Kidney epithelial cell (primary cell): ENCODE data around the gene STARD4. TPM values are rescaled to one million over a fixed set of nuclear protein-coding genes. Genes with fewer than 3 reads are reported as not detected.

ENCODE experiments used
- DNase-seq: peaks from one replicate; pipeline ENCODE4 v3.0.0-alpha.2; 2010; ENCODE audit warnings: low read depth
- H3K27me3 ChIP-seq: 2 replicates; pipeline ENCODE4 v1.6.0; 2011; ENCODE audit warnings: low read length; ENCODE audit not compliant: control insufficient read depth, insufficient read depth
- H3K36me3 ChIP-seq: 2 replicates; pipeline ENCODE4 v1.5.1; 2011; ENCODE audit warnings: low read length; ENCODE audit not compliant: control insufficient read depth, insufficient read depth
- H3K4me3 ChIP-seq: 2 replicates; pipeline ENCODE4 v1.5.1; 2011; ENCODE audit warnings: low read depth, mild to moderate bottlenecking, control low read depth, low read length
- CTCF ChIP-seq: IDR thresholded peaks from 2 replicates; pipeline ENCODE4 v1.5.1; 2011; ENCODE audit warnings: mild to moderate bottlenecking, moderate library complexity, low read length, control low read depth, inconsistent platforms; ENCODE audit not compliant: insufficient read depth, poor library complexity, severe bottlenecking
- total RNA-seq: library from RNA; depleted of rRNA; stranded (reverse); fragments of >200 nt; gene quantifications from 2 replicates; pipeline ENCODE4 v1.2.3, GENCODE V29; 2015

Gene STARD4
- total RNA-seq, 1 donor from 2014 or later: 56.1 TPM

- Histone ChIP-seq H3K4me3 (no peak overlapping the region), H3K27me3 (no peaks in the 10 kb centered on the region), H3K36me3 (no peaks in the 10 kb centered on the region)
- DNase-seq: no peak
- TF ChIP-seq CTCF: no peak
These were observed 58.6 kb downstream of the STARD4 start for GRCh38 chr5:111453747-111454146.

GRCh38 chr5:111453295-111453694 is 59.0 kb downstream of the STARD4 start:
- Histone ChIP-seq H3K4me3 (no peak overlapping the region), H3K27me3 (no peaks in the 10 kb centered on the region), H3K36me3 (no peaks in the 10 kb centered on the region)
- no peak for TF ChIP-seq CTCF
- DNase-seq: no peak

GRCh38 chr5:111447822-111448221 is 64.5 kb downstream of the STARD4 start:
- H3K36me3 ChIP-seq: no peaks in the 10 kb centered on the region
- H3K27me3 ChIP-seq: no peaks in the 10 kb centered on the region
- no peak overlapping the region for H3K4me3 ChIP-seq
- no peak for DNase-seq
- TF ChIP-seq CTCF: no peak

- no peak for TF ChIP-seq CTCF
- Histone ChIP-seq H3K4me3 (no peak overlapping the region), H3K36me3 (no peaks in the 10 kb centered on the region), H3K27me3 (no peaks in the 10 kb centered on the region)
- no peak for DNase-seq
These were observed 65.2 kb downstream of the STARD4 start for GRCh38 chr5:111447099-111447498.

Other genes with a start within 250 kb of the STARD4 start
- gene NREP, start 244.7 kb upstream of the STARD4 start, total RNA-seq: 140 and 154 TPM in 2 replicates